ENCODE data around the gene KCNAB1.

- TF ChIP-seq POLR2A (IDR thresholded peaks at IDR 0.05; ENCODE audit: control extremely low read depth in 1 of 2, low read depth in 2 of 2, low read length in 2 of 2) (no peak), EGR1 (IDR thresholded peaks at IDR 0.05; ENCODE audit: borderline replicate concordance, low read depth, low read length) (no peak), CTCF (IDR thresholded peaks at IDR 0.05; ENCODE audit: control extremely low read depth in 1 of 3, insufficient read depth in 1 of 3, low read depth in 1 of 3, low read length in 3 of 3) (no peak), SRF (IDR thresholded peaks at IDR 0.05; ENCODE audit: low read depth, low read length) (no peak), ZNF274 (IDR thresholded peaks at IDR 0.05; ENCODE audit: borderline replicate concordance, extremely low read depth, low read length) (no peak), RFX5 (IDR thresholded peaks at IDR 0.05; ENCODE audit: borderline replicate concordance, low read depth, low read length) (no peak), RNF2 (IDR thresholded peaks at IDR 0.05; ENCODE audit: borderline replicate concordance, low read depth, low read length, missing control alignments, poor library complexity, severe bottlenecking) (no peak), JUND (IDR thresholded peaks at IDR 0.05; ENCODE audit: low read length) (no peak), PHF8 (conservative IDR thresholded peaks at IDR 0.05; ENCODE audit: low read depth, low read length) (no peak), TBP (IDR thresholded peaks at IDR 0.05; ENCODE audit: low read depth, low read length) (no peak)
Measured at GRCh38 chr3:156551261-156551660, 430.9 kb downstream of the KCNAB1 start.

Measured in H1 (cell line).